GM21360 (cell line): ENCODE measurements around the gene KRTAP5-8.
"Not testable (repeated sequence)": the region's sequence is repeated elsewhere in the genome, so short reads cannot be mapped to it uniquely, and the experiment has no call there.

Source experiments
- ATAC-seq: cut with Tn5 transposase; IDR thresholded peaks from one replicate; pipeline ENCODE4 v1.9.1; 2021; ENCODE audit warnings: mild to moderate bottlenecking, moderate library complexity; ENCODE audit not compliant: unreplicated experiment

KRTAP5-8 gene

DNA sequence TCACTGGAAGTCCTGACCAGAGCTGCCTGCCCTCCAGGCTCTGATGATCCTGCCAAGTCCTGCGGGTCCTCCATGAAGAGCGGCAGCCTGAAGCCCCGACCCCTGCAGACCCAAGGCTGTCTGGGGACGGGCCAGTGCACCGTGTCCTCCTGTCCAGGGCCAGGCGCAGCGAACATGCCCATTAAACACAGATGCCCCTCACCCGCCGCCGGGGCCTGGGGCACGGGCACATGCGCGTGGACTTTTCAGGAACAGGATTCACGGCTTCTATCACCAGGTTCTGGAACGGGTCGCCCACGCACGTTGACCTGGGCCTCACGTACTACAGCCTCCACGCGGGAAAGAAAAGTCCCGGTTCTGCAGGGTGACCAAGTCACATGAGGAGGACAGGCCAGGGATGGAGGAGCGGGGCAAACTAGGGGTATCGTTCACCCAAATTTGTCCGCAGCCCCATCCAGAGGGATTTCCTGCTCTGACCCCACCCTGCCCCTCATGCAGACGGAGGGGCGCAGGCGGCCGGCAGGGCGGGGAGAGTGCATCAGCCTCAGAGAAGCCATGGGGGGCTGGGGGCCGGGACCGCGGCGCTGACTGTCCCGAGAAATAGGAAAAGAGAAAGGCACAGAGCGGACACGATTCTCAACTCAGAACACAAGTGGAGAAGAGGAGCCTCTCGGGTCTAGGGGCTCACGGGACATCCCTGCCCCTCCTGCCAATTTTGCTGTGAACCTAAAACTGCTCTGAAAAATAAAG is 33.5 kb downstream of the KRTAP5-8 start:
- not testable (repeated sequence) for ATAC-seq

DNA sequence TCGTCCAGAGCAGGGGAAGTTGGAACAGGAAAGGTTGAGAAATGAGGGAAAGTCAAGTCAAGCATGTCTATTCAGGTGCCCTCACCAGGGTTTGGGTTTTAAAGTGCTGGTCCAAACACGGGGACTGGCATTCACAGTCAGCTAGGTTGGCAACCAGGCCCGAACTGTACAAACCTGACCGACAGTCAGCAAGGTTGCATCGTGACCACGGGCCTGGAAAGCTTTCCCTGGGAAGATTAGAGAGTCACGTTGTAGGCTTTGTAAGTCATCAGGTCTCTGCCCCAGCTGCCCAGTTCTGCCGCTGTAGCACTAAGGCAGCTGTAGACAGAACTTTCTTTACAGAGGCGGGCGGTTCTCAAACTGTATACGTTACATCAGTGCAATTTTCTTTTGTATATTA is 35.0 kb downstream of the KRTAP5-8 start:
- ATAC-seq = no peak

DNA sequence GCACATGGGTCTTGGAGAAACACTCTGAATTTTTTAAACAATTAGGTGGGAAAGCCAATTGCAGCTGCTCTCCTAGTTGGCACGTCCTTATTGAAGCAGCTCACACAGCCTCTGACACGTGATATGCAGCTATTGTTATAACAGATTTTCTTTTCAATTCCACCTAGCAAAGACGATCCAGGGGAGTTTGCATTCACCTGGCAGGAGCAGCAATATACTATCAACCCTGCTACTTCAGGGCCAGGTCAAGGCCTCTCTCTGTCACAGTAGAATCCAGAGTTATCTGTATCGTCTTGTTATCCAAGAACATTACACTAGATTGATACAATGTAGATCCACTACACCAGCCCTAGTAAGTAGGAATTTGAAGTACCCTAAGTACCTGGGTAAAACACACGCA is 36.6 kb downstream of the KRTAP5-8 start:
- no peak for ATAC-seq

DNA sequence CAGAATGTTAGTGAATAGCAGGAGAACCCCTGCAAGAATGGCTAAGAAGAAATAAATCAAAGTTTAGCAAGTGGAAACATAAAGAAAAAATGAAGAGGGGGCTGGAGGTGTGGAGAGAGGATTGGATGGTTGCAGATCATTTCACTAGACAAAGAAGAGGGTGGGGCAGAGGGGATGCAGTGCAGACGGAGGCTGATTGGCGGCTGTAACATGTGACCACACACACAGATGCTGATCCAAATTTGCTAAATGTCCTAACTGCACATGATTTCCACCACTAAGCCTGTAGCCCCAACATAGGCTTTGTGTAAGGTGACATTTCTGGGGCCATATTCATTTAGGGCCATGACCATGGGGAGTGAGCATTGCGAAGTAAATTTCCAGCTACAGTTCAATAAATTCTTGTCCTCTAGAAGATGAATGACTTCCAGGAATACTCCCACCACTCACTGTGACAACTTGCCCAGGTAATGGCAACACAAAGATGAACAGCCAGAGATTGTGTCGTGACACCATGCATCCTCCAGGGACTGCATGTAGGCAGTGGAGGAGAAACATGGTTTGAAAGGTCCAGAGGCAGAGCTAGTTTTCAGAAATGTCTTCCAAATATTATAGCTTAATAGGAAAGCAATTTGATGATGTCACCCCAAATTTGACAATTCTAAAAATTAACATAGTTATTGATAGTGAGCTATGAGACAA is 38.0 kb downstream of the KRTAP5-8 start:
- no peak for ATAC-seq

DNA sequence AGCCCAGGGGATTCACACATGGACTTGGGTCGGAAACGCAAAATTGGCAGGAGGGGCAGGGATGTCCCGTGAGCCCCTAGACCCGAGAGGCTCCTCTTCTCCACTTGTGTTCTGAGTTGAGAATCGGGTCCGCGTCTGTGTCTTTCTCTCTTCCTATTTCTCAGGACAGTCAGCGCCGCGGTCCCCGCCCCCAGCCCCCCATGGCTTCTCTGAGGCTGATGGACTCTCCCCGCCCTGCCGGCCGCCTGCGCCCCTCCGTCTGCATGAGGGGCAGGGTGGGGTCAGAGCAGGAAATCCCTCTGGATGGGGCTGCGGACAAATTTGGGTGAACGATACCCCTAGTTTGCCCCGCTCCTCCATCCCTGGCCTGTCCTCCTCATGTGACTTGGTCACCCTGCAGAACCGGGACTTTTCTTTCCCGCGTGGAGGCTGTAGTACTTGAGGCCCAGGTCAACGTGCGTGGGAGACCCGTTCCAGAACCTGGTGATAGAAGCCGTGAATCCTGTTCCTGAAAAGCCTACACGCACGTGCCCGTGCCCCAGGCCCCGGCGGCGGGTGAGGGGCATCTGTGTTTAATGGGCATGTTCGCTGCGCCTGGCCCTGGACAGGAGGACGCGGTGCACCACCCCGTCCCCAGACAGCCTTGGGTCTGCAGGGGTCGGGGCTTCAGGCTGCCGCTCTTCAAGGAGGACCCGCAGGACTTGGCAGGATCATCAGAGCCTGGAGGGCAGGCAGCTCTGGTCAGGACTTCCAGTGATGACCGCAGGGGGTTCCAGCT is 39.1 kb downstream of the KRTAP5-8 start:
- not testable (repeated sequence) for ATAC-seq

- ATAC-seq = no peak
Measured at GRCh38 chr11:71577469-71578004, 39.7 kb downstream of the KRTAP5-8 start.

DNA sequence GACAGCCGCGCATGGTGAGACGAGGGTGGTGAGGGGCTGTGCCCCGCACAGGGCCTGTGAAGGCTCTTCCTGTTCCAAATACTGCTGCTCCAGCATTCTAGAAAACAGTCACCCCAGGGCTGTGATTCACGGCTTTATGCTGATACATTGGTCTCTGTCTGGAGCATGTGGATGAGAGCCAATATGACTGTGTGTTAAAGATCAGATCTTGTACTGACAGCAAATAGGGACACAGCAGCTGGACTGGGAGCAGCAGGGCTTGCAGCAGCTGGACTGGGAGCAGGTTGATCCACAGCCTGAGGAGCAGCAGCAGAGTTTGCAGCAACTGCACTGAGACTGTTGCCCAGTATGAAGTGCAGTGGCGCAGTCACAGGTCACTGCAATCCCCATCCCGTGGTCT is 41.7 kb downstream of the KRTAP5-8 start:
- not testable (repeated sequence) for ATAC-seq

DNA sequence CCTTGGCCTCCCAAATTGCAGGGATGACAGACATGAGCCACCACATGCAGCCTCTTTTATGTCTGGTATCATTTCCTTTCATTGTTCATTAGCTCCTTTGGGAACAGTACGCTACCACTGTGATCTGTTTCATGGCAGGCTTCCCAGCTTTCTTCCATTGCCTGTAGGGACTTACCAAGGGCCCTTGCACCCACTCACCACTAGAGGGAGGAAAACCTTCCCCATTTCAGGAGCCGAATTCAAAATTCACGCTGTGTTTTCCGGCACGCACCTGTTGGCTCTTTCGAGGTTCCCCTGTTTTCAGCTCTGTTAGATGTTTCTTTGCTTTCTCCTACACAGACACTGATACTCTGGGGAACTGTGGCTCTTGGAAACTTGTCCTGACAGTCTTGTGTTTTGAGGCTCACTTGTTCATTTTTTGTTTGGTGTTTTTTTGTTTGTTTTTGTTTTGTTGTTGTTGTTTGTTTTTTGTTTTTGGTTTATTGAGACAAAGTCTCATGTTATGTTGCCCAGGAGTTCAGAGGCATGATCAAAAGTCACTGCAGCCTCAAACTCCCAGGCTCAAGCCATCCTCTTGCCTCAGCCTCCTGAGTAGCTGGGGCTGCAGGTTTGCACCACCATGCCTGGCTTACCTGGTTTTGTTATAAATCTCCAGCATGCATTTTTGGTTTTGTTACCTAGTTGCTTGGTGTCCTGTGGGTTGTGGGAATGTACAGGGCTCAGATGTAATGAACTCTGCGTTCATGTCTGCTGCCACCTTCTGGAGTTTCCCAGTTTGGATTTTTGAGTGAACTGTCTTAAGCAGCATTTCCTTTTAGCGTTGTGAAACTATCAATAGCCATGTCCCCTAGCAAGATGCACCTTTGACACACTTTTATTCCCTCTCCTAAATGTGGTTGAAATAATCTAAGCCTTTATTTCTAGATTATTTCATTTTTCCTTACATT is 42.5 kb downstream of the KRTAP5-8 start:
- ATAC-seq = no peak

DNA sequence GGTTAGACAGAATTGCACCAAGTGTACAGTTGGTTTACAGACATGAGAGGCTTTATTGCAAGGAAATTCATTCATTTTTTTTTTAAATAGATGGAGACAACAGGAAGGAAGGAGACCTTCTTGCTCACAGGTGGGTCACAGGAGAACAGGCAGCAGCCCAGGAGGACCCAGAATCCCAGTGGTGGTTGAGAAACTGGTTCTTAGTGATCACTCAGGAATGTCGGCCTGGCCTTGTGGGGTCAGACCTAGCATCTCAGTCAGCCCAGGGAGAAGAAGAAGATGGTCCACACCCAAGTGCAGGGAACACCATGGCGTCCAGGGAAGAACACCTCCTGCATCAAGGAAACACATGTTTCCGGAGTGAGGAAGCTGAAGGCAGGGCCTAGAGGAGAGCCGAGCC is 44.0 kb downstream of the KRTAP5-8 start:
- ATAC-seq = no peak

- ATAC-seq = no peak
Measured at GRCh38 chr11:71582309-71582895, 44.6 kb downstream of the KRTAP5-8 start, which contains the start of gene KRTAP5-11. TSS of gene KRTAP5-11 (minus strand) at chr11:71582875. CDS start at chr11:71582837, 38 bp downstream.

GRCh38 chr11:71582969-71583368 is 45.1 kb downstream of the KRTAP5-8 start:
- ATAC-seq = not testable (repeated sequence)

DNA sequence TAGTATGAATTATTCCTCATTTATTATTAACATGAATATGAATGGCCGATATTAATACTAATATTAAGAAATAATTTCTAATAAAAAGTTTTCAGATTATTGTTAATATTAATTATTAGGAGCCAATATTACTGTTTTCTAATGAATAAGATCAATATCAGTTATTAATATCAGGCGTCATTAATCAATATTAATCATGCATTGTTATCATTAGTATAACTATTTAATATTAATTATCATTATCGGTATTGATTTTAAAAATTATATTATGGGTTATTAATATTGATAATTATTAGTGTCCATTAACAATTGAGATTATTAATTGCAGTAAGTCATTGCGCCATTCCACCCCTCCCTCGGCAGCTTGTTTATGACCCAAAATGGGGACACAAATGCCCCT is 47.8 kb downstream of the KRTAP5-8 start:
- ATAC-seq = not testable (repeated sequence)

GRCh38 chr11:71588314-71588713 is 50.5 kb downstream of the KRTAP5-8 start:
- not testable (repeated sequence) for ATAC-seq
